ENCODE data around the gene GBF1. TPM values are rescaled to one million over a fixed set of nuclear protein-coding genes. Genes with fewer than 3 reads are reported as not detected.

Gene GBF1
- total and polyA plus RNA-seq, 8 donors: 5.7 to 47.3 (median 21.9) TPM

DNA sequence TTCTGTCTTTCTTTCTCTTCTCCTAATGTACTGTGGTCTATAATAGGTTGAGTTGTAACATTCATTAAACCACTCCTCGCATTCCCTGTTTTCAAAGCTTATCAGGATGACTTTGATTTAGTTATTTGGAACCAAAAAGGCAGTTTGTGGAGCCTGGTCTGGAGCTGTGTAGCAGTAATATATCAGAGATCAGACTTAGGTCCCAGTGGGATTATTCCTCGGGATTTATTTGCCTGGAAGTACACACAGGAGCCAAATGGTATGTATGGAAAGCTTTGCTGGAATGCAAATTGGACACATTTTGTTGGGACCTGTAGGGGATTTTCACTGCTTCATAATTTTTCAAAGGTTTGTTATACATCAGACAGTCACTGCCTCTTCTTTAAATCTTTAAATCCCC, 40.9 kb downstream of the GBF1 start:
- peaks cover 0 to 22% (median 10%) of the 10 kb centered on the region in 4 donors for H3K4me1 ChIP-seq
- 50 to 61% (median 57%) methylated on average over 2 of the region's 2 CpGs for WGBS, 5 donors
- H3K27me3 ChIP-seq: no peaks in the 10 kb centered on the region
- no peak for DNase-seq
- H3K9me3 ChIP-seq: no peaks in the 10 kb centered on the region
- H3K36me3 ChIP-seq: no peaks in the 10 kb centered on the region
- intact Hi-C loops (cut with DNase I; ENCODE audit: low total_unique reads): no loop called here
- no peak overlapping the region for H3K4me3 ChIP-seq
- TF ChIP-seq POLR2AphosphoS5 (IDR thresholded peaks at IDR 0.05): no peak
- TF ChIP-seq, protein P1, sequence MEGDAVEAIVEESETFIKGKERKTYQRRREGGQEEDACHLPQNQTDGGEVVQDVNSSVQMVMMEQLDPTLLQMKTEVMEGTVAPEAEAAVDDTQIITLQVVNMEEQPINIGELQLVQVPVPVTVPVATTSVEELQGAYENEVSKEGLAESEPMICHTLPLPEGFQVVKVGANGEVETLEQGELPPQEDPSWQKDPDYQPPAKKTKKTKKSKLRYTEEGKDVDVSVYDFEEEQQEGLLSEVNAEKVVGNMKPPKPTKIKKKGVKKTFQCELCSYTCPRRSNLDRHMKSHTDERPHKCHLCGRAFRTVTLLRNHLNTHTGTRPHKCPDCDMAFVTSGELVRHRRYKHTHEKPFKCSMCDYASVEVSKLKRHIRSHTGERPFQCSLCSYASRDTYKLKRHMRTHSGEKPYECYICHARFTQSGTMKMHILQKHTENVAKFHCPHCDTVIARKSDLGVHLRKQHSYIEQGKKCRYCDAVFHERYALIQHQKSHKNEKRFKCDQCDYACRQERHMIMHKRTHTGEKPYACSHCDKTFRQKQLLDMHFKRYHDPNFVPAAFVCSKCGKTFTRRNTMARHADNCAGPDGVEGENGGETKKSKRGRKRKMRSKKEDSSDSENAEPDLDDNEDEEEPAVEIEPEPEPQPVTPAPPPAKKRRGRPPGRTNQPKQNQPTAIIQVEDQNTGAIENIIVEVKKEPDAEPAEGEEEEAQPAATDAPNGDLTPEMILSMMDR (IDR thresholded peaks at IDR 0.05): no peak
- no peak for TF ChIP-seq EP300 (IDR thresholded peaks at IDR 0.05)
- no peak for TF ChIP-seq POLR2A (IDR thresholded peaks at IDR 0.05)
- H3K27ac ChIP-seq: no peak overlapping the region

DNA sequence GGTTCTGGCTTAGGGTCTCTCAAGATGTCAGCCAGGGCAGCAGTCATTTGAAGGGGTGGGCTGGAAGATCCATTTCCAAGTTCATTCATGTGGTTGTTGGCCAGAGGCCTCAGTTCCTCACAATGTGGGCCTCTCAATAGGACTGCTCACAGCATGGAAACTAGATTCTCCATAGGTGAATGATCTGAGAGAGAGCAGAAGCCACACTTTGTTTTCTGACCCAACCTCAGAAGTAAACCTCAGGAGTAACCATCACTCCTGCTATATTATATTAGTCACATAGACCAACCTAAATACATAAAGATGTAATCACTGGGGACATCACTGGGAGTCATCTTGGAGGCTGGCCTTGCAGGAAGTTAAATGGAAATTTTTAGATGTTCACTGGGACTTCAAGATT, 42.2 kb downstream of the GBF1 start:
- no peak overlapping the region for H3K4me3 ChIP-seq
- no peak for DNase-seq
- no peaks in the 10 kb centered on the region for H3K9me3 ChIP-seq
- H3K27ac ChIP-seq: no peak overlapping the region
- intact Hi-C loops (cut with DNase I; ENCODE audit: low total_unique reads): no loop called here
- no peak for TF ChIP-seq POLR2AphosphoS5 (IDR thresholded peaks at IDR 0.05)
- no peak for TF ChIP-seq POLR2A (IDR thresholded peaks at IDR 0.05)
- TF ChIP-seq, protein P1 (IDR thresholded peaks at IDR 0.05): no peak
- no peak for TF ChIP-seq EP300 (IDR thresholded peaks at IDR 0.05)
- H3K4me1 ChIP-seq: peaks cover 0 to 22% (median 11%) of the 10 kb centered on the region in 4 donors
- no peaks in the 10 kb centered on the region for H3K27me3 ChIP-seq
- H3K36me3 ChIP-seq: no peaks in the 10 kb centered on the region

DNA sequence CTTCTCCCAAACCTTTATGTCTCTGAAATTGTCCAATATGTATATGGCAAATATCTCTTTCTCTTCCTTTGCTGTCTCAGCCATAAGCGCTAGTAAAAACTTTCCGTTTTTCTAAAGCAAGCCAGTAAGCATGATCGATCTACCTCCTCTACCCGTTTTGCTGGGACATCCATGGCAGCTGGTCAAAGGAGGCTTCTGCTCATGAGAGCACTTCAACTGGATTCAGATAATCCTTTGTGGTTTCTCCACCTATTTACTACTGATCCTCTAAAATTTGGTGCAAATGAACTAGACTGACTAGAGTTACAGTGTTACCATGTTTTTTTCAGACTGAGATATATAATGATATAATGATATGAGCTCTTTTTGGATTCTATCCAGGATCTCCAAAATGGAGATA, 42.7 kb downstream of the GBF1 start:
- Histone ChIP-seq H3K36me3 (no peaks in the 10 kb centered on the region), H3K27me3 (no peaks in the 10 kb centered on the region), H3K4me1 (peaks cover 0 to 22% (median 11%) of the 10 kb centered on the region in 4 donors), H3K9me3 (no peaks in the 10 kb centered on the region), H3K27ac (no peak overlapping the region), H3K4me3 (no peak overlapping the region)
- intact Hi-C loops (cut with DNase I; ENCODE audit: low total_unique reads): no loop called here
- 91 to 97% (median 95%) methylated on average over 4 of the region's 4 CpGs for WGBS, 5 donors
- TF ChIP-seq EP300 (IDR thresholded peaks at IDR 0.05): no peak
- TF ChIP-seq POLR2A (IDR thresholded peaks at IDR 0.05): no peak
- TF ChIP-seq POLR2AphosphoS5 (IDR thresholded peaks at IDR 0.05): no peak
- TF ChIP-seq, protein P1 (IDR thresholded peaks at IDR 0.05): no peak
- DNase-seq: no peak

DNA sequence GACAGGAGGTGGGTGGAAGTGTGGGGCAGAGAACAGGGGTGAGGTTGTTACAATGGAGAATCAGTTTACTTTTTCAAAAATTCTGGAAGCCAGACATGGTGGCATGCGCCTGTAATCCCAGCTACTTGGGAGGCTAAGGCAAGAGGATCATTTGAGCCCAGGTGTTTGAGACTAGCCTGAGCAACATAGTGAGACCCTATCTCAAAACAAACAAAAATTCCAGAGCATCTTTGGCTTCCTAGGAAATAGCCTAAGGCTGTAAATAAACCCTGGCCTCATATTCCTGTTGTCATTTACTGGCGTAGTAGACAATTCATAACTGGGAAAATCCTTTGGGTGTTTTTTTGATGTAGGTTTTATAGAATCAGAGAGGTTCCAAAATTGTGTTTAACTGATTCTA, 44.0 kb downstream of the GBF1 start:
- peaks cover 0 to 26% (median 11%) of the 10 kb centered on the region in 4 donors for H3K4me1 ChIP-seq
- H3K9me3 ChIP-seq: no peaks in the 10 kb centered on the region
- H3K4me3 ChIP-seq: no peak overlapping the region
- H3K27ac ChIP-seq: no peak overlapping the region
- intact Hi-C loops (cut with DNase I; ENCODE audit: low total_unique reads): no loop called here
- no peaks in the 10 kb centered on the region for H3K27me3 ChIP-seq
- no peak for DNase-seq
- peaks cover 0 to 3% (median 0%) of the 10 kb centered on the region in 4 donors for H3K36me3 ChIP-seq
- TF ChIP-seq POLR2AphosphoS5 (IDR thresholded peaks at IDR 0.05) (no peak), EP300 (IDR thresholded peaks at IDR 0.05) (no peak), POLR2A (IDR thresholded peaks at IDR 0.05) (no peak)
- TF ChIP-seq, protein P1 (IDR thresholded peaks at IDR 0.05): no peak
- WGBS, 5 donors: 97 to 100% (median 98%) methylated on average over 2 of the region's 2 CpGs

Data from stomach (tissue), 9 donors.